Endodermal cell (in vitro differentiated cells): ENCODE results near the gene SMARCD1. TPM values are rescaled to one million over a fixed set of nuclear protein-coding genes. Genes with fewer than 3 reads are reported as not detected.

Experiments used
- DNase-seq: peaks from one replicate; pipeline ENCODE4 v3.0.0-alpha.2; 2017
- H3K27ac ChIP-seq: 2 replicates; pipeline ENCODE4 v1.5.1; 2013; ENCODE audit warnings: mild to moderate bottlenecking, low read depth, low read length, moderate library complexity
- H3K27me3 ChIP-seq: 2 replicates; pipeline ENCODE4 v1.6.1; 2013; ENCODE audit warnings: mild to moderate bottlenecking, low read length, moderate library complexity; ENCODE audit not compliant: insufficient read depth, control insufficient read depth, poor library complexity, severe bottlenecking
- H3K36me3 ChIP-seq: 2 replicates; pipeline ENCODE4 v1.7.0; 2013; ENCODE audit warnings: mild to moderate bottlenecking, low read length, moderate library complexity; ENCODE audit not compliant: control insufficient read depth, insufficient read depth
- H3K4me1 ChIP-seq: one replicate; pipeline ENCODE4 v1.7.0; 2013; ENCODE audit warnings: low read length; ENCODE audit not compliant: control insufficient read depth, insufficient read depth
- H3K4me3 ChIP-seq: 2 replicates; pipeline ENCODE4 v1.5.1; 2013; ENCODE audit warnings: mild to moderate bottlenecking, low read length, moderate library complexity
- H3K9ac ChIP-seq: 2 replicates; pipeline ENCODE4 v1.6.1; 2013; ENCODE audit warnings: mild to moderate bottlenecking, low read length, moderate library complexity; ENCODE audit not compliant: poor library complexity, severe bottlenecking; ENCODE audit errors: extremely low read depth
- H3K9me3 ChIP-seq: 2 replicates; pipeline ENCODE4 v1.6.1; 2013; ENCODE audit warnings: mild to moderate bottlenecking, low read length, moderate library complexity; ENCODE audit not compliant: control insufficient read depth
- H3K27ac Mint-ChIP-seq: 2 replicates; pipeline ENCODE4 v1.8.0; 2020; ENCODE audit warnings: mixed read lengths
- H3K27me3 Mint-ChIP-seq: 2 replicates; pipeline ENCODE4 v1.8.0; 2021; ENCODE audit warnings: mild to moderate bottlenecking, mixed read lengths; ENCODE audit not compliant: insufficient read depth
- H3K36me3 Mint-ChIP-seq: 2 replicates; pipeline ENCODE4 v1.8.0; 2020; ENCODE audit warnings: low read depth, mixed read lengths
- H3K4me1 Mint-ChIP-seq: 2 replicates; pipeline ENCODE4 v1.8.0; 2020; ENCODE audit warnings: mixed read lengths
- H3K4me3 Mint-ChIP-seq: 2 replicates; pipeline ENCODE4 v1.8.0; 2020; ENCODE audit warnings: mild to moderate bottlenecking, moderate library complexity, mixed read lengths
- H3K9me3 Mint-ChIP-seq: 2 replicates; pipeline ENCODE4 v1.8.0; 2020; ENCODE audit warnings: mild to moderate bottlenecking, mixed read lengths
- CTCF ChIP-seq: fragments of 200-600 bp; sonication (generic); conservative IDR thresholded peaks from 2 replicates; pipeline ENCODE4 v1.5.0; 2021; ENCODE audit warnings: antibody characterized with exemption, mild to moderate bottlenecking
- WGBS, 2 experiments: methylation state at CpG; one replicate each; pipeline versions ENCODE4 v1.1.5 to v1.1.7; 2013; ENCODE audit warnings: missing lambda C conversion rate in 2 of 2, mixed read lengths in 1 of 2; ENCODE audit not compliant: insufficient coverage in 1 of 2, insufficient read length in 1 of 2; 5-methylcytosine and 5-hydroxymethylcytosine counted together
- total RNA-seq, 2 donors: library from RNA; stranded (reverse); fragmentation: NEBNext Ultra II Directional in 1 of 2; extraction: Animal tissue kit (Norgen Biotek cat#: 25700) in 1 of 2; gene quantifications; 2 replicates in 1 of 2; 3 replicates in 1 of 2; pipeline ENCODE4 v1.2.1, GENCODE V29; 2021

SMARCD1 gene
- total RNA-seq, 2 donors from 2014 or later: 118 to 125 TPM

- no peak overlapping the region for H3K27ac ChIP-seq
- H3K27ac Mint-ChIP-seq: no peak overlapping the region
- H3K36me3 ChIP-seq: peaks cover 5% of the 10 kb centered on the region
- no peak overlapping the region for H3K4me3 ChIP-seq
- peaks cover 29% of the 10 kb centered on the region for H3K36me3 Mint-ChIP-seq
- H3K9me3 ChIP-seq: no peaks in the 10 kb centered on the region
- H3K27me3 ChIP-seq: no peaks in the 10 kb centered on the region
- 67 to 95% methylated on average over 1 to 3 of the region's 3 CpGs for WGBS, 2 experiments
- no peak for TF ChIP-seq CTCF
- no peaks in the 10 kb centered on the region for H3K4me1 Mint-ChIP-seq
- DNase-seq: no peak
- no peaks in the 10 kb centered on the region for H3K27me3 Mint-ChIP-seq
- H3K4me3 Mint-ChIP-seq: no peak overlapping the region
- H3K9me3 Mint-ChIP-seq: no peaks in the 10 kb centered on the region
- H3K9ac ChIP-seq: no peak overlapping the region
- no peaks in the 10 kb centered on the region for H3K4me1 ChIP-seq
Measured at GRCh38 chr12:50120953-50121352, 35.8 kb downstream of the SMARCD1 start.

GRCh38 chr12:50121641-50122040 lies 36.5 kb downstream of the SMARCD1 start:
- Mint-ChIP-seq H3K4me1 (no peaks in the 10 kb centered on the region), H3K9me3 (no peaks in the 10 kb centered on the region), H3K4me3 (no peak overlapping the region), H3K36me3 (peaks cover 26% of the 10 kb centered on the region), H3K27ac (no peak overlapping the region), H3K27me3 (no peaks in the 10 kb centered on the region)
- H3K4me3 ChIP-seq: no peak overlapping the region
- H3K9ac ChIP-seq: no peak overlapping the region
- no peaks in the 10 kb centered on the region for H3K9me3 ChIP-seq
- H3K4me1 ChIP-seq: no peaks in the 10 kb centered on the region
- H3K36me3 ChIP-seq: peaks cover 6% of the 10 kb centered on the region
- TF ChIP-seq CTCF: no peak
- WGBS, 2 experiments: 87 to 90% methylated on average over 3 to 5 of the region's 5 CpGs
- DNase-seq: no peak
- H3K27ac ChIP-seq: no peak overlapping the region
- H3K27me3 ChIP-seq: no peaks in the 10 kb centered on the region

GRCh38 chr12:50123203-50123602 lies 38.1 kb downstream of the SMARCD1 start:
- no peak overlapping the region for H3K9ac ChIP-seq
- H3K27me3 ChIP-seq: no peaks in the 10 kb centered on the region
- peaks cover 19% of the 10 kb centered on the region for H3K36me3 ChIP-seq
- Mint-ChIP-seq H3K4me1 (no peaks in the 10 kb centered on the region), H3K9me3 (no peaks in the 10 kb centered on the region), H3K36me3 (peaks cover 29% of the 10 kb centered on the region), H3K27me3 (no peaks in the 10 kb centered on the region), H3K4me3 (no peak overlapping the region), H3K27ac (no peak overlapping the region)
- H3K27ac ChIP-seq: no peak overlapping the region
- no peaks in the 10 kb centered on the region for H3K4me1 ChIP-seq
- no peak for TF ChIP-seq CTCF
- WGBS, 2 experiments: 95% methylated on average over 2 of the region's 2 CpGs; no CpG with 5 or more reads in 1 of the 2 experiments
- no peak for DNase-seq
- H3K9me3 ChIP-seq: no peaks in the 10 kb centered on the region
- H3K4me3 ChIP-seq: no peak overlapping the region
